Muscle of back (tissue), 11 donors: ENCODE measurements around the gene LPP. TPM values are rescaled to one million over a fixed set of nuclear protein-coding genes. Genes with fewer than 3 reads are reported as not detected.

Experiments
- DNase-seq, 3 donors: peaks; one replicate each; pipeline versions ENCODE4 v3.0.0 to v3.0.0-alpha.2; 2013
- polyA plus RNA-seq, 10 donors: library from polyadenylated mRNA; unstranded; fragments of 120-200 nt; gene quantifications; one replicate each; pipeline ENCODE4 v1.2.1, GENCODE V29; 2013; ENCODE audit not compliant: insufficient read length in 10 of 10

The LPP gene
- polyA plus RNA-seq, 10 donors, result 12.0 to 18.9 (median 16.3) TPM

DNA sequence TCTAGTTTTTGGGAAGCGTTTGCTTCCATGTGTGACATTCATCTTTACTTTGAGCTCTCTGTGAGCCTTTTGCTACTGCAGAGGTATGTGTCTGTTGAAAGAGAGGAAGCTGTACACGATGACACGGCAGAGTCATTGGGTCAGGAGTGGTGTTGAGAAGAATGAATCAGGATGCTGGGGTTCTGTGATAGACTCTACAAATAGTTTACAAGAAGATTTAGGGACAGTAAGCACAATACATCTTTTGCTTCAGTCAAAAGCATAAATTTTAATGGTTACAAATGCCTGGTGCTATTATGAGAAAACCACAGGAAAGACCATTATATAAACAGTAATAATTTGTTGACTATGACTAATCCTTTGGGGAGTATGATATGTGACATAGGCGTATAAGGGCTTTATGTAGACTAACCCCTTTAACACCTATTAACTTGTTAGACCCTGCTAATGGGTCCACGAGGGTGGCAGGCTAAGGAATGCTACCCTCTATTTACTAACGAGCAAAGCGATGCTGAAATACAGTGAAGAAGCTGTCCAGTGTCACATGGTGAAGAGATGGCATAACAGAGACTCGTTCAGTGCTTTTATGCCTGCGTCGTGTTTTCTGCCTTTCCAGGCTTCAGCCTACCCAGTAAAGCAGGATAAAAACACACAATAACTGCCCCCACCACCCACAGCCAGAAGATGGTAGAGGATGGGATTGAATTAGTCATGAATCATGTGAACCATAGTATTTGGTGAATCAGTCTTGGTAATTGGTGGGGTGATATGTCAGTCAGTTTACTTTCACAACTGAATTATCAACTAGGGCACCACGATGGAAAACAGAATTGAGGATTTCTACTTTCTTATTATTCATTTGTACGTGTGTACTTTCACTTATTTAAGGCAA, 118.8 kb downstream of the LPP start:
- DNase-seq, result peak in 1 of 3 donors; percentile 86

GRCh38 chr3:188274249-188274915, 120.4 kb downstream of the LPP start:
- no peak for DNase-seq

- no peak for DNase-seq
Observed at GRCh38 chr3:188276375-188276774, 122.4 kb downstream of the LPP start.

DNA sequence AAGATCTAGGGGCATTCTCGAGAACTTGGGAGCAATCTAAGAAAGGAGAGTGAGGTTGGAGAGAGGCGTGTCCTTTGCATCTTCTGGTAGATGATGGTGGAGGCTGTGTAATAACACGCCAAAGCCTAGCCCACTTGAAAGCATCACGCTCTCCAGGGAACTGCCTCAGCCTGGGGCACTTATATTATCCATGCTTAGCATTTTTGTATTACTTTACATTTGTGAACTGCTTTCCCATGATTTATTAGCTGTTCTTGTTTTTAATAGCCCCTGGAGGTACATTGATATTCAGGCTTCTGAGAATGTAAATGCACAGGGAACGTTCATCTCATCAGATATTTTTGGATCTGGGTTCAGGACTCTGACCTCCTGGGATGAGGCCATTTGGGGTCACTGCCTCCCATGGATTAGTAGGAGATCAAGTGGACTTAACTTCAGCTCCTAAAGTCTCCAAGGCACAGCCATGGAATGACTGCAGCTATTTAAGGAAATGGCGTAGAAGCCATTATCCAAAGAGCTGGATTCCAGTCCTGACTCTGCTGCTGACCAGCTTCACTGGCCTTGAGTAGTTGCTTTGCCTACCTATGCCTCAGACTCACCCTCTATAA, 124.9 kb downstream of the LPP start:
- DNase-seq, result peak in 1 of 3 donors; percentile 54

- no peak for DNase-seq
Observed at GRCh38 chr3:188279502-188280335, 125.8 kb downstream of the LPP start.

DNA sequence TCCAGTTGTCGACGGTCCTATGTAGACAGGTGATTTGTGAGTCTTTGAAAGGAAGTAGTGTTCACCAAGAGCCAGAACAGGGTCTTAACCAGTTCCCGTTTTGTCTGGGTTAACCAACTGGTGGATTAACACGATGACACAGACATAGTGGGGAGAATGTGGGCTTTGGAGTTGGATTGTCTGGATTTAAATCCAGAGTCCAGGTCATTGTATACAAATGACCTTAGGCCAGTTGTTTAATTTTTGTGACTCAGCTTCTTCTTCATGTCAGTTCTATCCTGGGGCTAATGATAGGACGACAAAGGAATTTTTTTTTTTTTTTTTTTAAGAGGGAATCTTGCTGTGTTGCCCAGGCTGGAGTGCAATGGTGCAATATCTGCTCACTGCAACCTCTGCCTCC, 126.7 kb downstream of the LPP start:
- DNase-seq, result no peak

GRCh38 chr3:188282871-188283270, 128.9 kb downstream of the LPP start:
- DNase-seq, result no peak

- no peak for DNase-seq
Observed at GRCh38 chr3:188283347-188283746, 129.4 kb downstream of the LPP start.

- DNase-seq, result no peak
Observed at GRCh38 chr3:188284455-188285212, 130.7 kb downstream of the LPP start.

DNA sequence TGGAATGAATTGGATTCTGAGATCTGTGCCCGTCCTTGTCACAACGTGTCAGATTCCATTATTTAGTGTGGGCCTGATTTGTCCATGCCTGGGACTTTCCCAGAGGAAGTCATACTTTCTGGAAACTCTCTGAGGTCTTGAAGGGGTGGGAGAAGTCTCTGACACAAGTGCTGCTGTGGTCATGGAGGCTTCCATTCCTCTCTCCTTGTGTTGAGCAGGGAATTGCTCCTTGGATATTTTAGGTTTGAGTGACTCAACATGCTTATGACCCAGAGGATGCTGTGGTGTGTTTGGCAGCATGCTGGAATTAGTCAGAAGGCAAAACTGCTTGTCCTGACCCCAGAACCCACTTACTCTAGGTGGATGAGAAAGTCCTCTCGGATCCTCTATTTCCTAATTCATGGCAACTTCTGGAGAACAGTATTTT, 132.1 kb downstream of the LPP start:
- DNase-seq, result peak in 1 of 3 donors; percentile 96

DNA sequence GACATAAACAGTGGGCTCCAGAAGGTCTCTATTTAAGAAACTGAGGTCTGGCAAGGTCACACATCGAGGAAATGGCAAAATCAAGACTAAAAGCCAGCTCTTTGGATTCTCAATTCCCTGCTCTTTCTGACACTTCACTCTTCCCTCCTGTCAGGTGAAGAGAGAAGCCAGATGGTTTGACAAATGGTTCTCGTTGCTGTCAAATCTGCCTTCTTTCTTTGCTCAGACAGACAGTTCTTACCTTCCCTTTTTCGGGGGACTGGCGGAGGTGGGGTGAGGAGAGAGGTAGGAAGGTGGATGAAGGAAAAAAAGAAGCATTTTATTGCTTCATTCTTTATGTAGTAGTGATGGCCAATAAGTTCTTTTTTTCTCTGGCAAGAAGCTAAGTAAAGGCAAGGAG, 133.4 kb downstream of the LPP start:
- no peak for DNase-seq

GRCh38 chr3:188287762-188288505, 134.0 kb downstream of the LPP start:
- DNase-seq, result no peak

DNA sequence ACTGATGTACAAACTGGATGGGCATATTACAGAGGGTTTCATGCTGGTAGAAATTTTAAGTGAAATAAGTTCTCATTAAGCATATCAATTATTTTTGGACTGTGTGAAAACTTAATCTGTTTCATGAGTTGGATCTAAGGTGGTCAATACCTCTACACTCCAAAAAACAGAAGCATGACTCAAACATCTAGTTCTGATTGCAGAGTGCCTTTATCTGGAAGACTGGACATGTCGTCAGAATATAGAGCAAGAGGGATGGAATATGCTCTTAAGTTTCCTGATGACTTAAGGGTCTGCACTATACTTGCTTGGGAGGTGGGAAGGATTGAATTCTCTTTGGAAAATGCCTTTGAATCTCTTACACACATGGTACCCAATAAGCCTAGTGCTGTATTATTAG, 138.3 kb downstream of the LPP start:
- DNase-seq, result no peak

DNA sequence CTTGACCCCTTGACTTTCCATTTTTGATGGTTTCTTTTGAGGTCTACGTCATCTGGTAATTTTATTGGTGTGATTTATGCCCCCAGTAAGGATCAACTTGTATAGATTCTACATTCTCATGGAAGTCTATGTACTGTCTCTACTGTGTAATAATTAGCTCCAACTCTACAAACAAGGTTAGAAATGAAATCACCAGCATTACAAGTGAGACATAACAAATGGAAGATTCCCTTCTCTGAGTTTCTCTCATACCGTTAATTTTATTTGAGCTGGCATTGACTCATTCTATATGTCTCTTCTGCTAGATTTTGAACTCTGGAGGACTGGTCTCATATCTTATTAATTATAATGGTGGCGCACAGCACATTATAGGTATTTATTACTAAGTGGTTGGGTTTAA, 138.9 kb downstream of the LPP start:
- DNase-seq, result no peak

DNA sequence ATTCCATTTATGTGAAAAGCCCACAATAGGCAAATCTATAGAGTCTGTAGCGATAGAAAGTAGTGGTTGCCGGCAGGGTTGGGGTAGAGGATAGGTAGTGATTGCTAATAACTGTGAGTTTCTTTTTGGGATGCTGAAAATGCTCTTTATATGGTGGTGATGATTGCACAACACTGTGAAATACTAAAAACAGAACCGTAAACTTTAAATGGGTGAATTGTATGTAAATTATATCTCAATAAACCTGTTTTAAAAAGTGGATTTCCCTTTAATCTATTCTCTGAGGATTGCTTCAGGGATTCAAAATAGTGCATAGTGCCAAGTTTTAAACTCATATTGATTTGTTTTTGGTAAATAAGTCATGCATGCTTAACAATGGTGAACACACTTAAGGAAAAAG, 140.2 kb downstream of the LPP start:
- no peak for DNase-seq

GRCh38 chr3:188294823-188295487, 141.0 kb downstream of the LPP start:
- peak; percentile 51 to 90 (median 57) for DNase-seq

DNA sequence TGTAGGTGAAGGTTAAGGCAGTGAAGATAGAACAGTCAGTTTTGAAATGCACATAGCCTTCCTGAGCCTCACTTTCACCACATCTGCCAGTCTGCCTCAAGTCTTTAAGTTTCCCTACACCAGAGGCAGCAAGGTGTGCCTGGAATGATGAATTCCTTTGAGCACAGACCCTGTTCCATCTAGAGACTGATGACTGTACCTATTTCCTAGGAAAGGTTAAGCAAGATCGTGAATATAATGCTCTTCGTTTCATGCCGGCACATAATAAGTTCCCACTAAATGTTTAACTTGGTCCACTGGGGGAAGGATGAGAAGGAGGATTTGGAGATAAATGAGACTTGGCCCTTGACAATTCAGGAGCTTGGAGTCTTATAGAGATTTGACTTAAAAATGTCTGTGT, 141.9 kb downstream of the LPP start:
- DNase-seq, result no peak

- DNase-seq, result peak in 1 of 3 donors; percentile 56
Observed at GRCh38 chr3:188296761-188297612, 143.0 kb downstream of the LPP start.

GRCh38 chr3:188298585-188298984, 144.6 kb downstream of the LPP start:
- DNase-seq, result no peak
